ENCODE data around the gene BANF1.

GRCh38 chr11:66015936-66016792, 13.9 kb downstream of the BANF1 start:
- TF ChIP-seq CTCF (conservative IDR thresholded peaks at IDR 0.05) (no peak), EZH2 (IDR thresholded peaks at IDR 0.05; ENCODE audit: low read depth) (no peak)
